Fibroblast of skin of right quadriceps (primary cell): ENCODE measurements around the gene RBM44.
A peak's percentile ranks its signal among the peaks of the same experiment; 100 is the strongest.
"Not testable (repeated sequence)": the region's sequence is repeated elsewhere in the genome, so short reads cannot be mapped to it uniquely, and the experiment has no call there.

Experiments
- DNase-seq: peaks from one replicate; pipeline ENCODE4 v3.0.0-alpha.2; 2013

The RBM44 gene

DNA sequence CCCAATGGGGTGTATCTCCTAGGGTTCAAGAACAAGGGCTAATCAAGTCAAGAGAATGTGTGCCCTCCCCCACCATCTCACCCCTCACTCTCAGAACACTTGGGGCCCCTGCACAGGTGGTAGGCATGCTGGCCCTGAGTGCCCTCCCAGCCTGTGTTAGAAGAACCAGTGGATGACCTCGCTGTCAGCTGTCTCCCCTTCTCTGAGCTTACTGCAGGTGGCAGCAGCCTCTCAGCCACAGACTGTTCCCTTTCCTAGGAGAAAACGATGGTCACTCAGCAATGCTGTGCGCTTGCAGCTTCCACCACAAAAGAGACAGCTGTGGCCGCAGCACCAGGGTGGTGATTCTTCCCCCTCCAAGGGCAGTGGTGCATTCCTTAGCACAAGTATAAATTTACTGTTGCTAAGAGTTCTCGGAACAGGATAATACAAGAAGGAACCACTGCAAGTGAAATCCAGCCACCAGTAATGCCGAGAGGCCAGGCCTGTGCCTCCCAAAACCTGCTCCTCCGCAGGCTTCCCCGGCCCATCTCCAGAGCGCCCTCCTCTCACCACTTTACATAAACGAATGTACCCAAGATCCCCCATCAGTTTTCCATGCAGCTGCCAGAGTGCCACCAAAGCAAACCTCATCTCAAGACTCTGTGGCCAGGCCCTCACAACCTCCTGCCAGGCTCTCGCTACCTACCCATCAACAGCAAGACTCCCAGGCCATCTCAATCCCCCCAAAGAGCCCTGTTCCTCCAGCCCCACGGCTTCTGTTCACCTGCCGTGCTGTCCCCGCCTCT lies 59.9 kb downstream of the RBM44 start:
- peak; percentile 69 for DNase-seq

GRCh38 chr2:237859082-237859433 lies 60.5 kb downstream of the RBM44 start:
- no peak for DNase-seq

DNA sequence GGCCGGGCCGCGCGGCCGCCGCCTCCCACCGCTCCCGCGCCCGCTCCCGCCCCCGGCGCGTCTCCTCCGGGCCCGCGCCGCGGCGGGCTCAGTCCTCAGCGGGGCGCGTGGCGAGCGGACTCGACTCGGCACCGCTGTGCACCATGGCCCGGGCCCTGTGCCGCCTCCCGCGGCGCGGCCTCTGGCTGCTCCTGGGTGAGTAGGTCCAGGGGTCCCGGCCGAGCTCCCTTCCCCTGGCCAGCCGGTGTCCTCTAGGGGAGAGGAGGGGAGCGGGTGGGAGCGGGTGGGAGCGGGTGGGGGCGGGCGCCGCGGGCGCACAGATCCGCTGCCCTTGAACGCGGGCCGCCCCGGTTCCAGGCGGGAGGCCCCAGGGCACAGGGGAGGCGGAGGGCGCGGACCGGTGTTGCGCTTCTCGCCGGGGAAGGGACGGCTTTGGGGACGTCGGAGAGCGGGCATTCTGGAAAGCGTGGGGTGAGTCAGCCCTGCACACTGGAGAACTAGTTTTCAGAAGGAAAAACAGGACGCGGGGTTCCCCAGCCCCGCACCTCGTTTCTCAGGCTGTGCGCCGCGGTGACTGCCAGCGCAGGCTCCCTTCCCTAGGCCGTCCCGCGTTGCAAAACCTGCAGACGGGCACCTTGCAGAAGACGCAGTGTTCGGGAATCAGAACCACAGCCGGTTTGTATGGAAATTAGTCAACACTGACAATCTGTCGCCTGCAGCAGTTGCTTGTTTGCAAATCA lies 61.1 kb downstream of the RBM44 start, which contains the start of gene RAMP1:
Gene RAMP1 (plus strand): TSS at position 91 of the 740 bp plus-strand sequence. CDS start 53 bp downstream, at position 144.
- DNase-seq = no peak

- no peak for DNase-seq
These were observed 61.8 kb downstream of the RBM44 start for GRCh38 chr2:237860273-237860935.

- no peak for DNase-seq
These were observed 63.4 kb downstream of the RBM44 start for GRCh38 chr2:237861875-237862527.

DNA sequence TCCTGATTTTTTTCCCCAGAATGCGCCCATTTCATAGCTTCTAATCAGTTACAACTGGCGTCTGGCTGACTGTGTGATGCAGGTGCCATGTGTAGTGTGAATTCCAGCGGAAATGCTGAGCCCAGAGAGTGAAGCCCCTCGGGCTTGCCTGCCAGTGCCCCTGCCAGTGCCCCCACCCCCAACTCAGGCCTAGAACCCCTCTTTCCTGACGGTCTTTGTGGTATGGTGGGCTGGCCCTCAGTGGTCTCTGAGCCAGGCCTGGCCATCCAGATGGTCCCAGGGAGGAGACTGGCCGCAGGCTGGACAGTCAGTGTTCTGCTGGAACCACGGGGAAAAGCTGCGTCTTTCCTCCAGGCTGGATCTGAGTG lies 63.9 kb downstream of the RBM44 start:
- no peak for DNase-seq

DNA sequence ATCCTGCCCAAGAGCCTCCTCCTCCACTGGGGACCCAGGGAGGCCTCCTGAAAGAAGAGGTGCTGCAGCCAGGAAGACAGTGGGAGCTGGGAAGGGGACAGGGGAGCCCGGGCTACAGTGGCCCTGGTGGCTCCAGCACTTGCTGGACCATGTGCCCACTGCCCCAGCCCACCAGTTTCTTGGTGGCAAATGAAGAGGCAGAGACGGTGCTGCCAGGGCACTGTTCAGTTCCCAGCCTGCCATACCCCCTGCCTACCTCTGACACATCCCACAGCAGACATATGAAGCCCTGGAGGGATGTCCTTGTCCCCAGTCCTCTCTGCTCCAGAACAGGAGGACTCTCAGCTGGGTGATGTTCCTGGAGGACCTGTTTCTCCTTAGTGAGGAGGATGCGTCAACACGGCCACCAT lies 64.5 kb downstream of the RBM44 start:
- DNase-seq = no peak

DNA sequence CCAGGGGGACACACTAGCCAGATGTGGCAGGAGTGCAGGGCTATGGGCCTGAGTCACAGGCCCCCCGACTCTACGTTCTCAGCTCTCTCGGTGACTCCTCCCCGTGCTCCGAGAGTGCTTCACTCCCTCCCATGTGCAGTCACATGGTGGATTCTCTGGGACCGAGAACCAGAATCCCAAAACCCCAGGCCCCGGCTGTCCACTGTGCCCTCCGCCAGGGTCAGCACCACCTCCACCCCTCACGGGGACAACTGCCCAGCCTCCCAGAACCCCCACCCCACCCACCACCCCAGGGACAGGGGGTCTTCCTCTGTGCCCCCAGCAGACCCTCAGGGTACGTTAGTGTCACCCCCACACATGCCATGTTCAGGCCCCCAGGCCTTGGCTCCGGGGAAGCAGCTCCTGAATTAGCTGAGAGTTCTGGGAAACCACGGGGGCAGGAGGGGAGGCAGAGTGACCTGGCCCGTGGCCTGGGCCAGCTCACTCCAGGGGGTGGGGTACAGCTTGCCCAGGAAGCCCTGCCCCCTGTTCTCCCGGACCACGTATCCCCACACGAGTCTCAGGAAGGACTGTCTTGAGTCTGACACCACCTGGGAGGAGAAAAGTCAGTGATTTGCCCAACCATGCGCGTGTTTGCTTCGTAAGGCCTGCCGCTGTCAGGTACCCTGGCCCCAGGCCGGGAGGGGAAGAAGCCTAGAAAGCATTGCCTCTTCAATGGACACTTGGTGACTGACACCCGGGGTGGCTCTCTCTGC lies 65.3 kb downstream of the RBM44 start:
- DNase-seq = no peak

GRCh38 chr2:237864444-237864931 lies 65.9 kb downstream of the RBM44 start:
- DNase-seq = no peak

DNA sequence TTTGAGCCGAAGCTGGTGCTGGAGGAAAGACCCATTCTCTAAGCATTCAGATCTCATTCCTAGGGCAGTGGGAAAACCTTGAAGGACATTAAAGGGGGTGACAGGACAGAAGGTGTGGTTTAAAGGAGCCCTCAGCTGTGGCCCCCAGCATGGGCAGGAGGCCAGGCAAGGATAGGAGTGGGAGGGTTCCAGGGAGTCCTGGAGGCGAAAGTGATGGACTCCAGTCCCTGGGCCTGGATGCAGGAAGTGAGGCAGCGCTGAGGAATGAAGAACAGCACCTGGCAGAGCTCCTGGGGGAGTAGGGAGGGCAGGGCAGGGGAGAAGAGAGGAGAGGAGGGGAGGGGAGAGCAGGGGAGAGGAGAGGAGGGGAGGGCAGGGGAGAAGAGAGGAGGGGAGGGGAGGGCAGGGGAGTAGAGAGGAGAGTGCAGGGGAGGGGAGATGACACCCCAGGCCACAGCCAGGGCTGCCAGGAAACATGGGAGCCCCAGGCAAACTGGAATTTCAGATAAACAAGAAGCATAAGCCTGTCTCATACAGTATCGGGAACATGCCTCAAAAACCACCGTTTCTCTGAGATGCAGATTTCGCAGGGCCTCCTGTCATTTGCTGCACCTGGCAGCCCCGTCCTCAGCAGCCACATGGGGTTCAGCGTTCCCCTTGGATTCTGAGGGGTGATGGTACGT lies 66.5 kb downstream of the RBM44 start:
- DNase-seq = peak; percentile 62

GRCh38 chr2:237865623-237866041 lies 67.1 kb downstream of the RBM44 start:
- DNase-seq = no peak

DNA sequence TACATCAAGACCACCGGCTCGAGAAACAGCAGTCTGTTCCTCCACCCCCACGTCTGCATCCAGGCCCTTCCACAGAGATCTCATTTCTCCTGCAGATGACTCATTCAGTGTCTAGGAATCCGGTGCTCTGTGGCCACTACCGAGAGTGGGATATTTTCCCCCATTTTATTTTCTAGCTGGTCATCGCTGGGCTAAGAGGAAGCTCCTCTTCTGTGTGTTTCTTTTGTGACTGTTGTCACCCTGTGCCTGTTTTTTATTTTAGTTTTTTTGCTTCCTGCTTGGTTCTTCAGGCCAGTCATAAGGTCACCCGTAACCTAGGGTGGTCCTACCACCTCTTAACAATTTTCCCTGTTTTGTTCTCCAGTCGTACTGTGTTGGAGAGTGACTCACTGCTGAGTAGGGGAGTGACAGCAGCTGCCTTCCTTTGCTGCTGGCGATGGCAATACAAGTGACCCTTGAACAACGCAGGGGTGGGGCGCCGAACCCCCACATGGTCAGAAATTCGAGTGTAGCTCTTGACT lies 67.6 kb downstream of the RBM44 start:
- DNase-seq = peak; percentile 54

GRCh38 chr2:237867465-237867864 lies 68.9 kb downstream of the RBM44 start:
- DNase-seq = no peak

GRCh38 chr2:237868074-237868473 lies 69.5 kb downstream of the RBM44 start:
- not testable (repeated sequence) for DNase-seq

DNA sequence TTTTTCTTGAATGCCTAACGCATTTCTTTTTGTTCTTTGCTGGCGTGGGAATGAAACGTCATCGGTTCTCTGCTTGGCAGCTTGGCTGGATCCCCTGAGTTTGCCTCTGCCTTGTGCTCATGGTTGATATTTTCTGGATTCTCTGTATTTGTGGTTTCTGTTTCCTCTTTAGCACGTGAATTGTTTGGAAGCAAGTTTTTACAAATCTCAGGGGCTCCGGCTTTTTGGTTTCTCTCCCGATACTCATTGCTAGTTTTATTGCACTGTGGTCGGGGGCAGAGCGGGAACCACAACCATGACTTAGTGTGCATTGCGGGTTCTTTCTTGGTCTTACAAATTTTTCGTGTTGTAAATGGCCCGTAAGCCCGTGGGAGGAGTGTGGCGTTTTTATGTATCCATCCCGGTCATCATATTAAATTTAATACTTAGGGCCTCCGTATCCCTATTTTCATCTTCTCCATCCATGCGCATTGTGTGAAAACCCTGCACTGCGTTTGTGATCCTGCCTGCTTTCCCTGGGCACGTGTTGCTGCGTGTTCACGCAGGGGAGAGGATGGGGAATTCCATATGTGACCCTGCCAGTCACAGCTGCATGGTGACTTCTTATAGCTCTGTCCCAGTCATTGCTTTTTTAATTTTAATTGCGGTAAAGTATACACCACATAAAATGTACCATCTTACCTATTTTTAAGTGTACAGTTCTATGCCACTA lies 70.2 kb downstream of the RBM44 start:
- DNase-seq = peak; percentile 26

DNA sequence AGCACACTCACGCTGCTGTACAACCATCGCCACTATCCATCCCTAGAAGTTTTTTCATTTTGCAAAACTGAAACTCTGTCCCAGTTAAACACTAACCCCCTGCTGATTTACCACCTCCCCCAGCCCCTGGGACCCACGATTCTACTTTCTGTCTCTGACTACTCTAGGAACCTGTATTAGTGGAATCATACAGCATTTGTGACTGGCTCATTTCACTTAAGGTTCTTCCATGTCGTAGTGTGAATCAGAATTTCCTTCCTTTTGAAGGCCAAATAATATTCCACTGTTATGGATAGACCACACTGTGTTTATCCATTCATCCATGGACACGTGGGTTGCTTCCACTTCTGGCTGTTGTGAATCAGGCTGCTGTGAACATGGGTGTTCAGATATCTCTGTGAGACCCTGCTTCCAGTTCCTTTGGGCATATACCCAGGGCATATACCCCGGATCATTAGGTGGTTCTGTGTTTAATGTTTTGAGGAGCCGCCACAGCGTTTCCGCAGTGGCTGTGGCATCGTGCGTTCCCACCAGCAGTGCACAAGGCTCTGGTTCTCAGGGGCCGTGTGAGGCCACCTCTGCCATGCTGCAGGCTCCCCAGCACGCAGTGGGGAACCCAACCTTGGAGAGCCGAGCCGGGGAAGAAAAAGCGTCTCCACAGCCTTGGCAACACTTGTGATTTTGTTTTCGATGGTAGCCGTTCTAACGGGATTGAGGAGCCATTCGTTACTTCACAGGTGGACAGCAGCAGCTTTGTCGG lies 70.9 kb downstream of the RBM44 start:
- no peak for DNase-seq

GRCh38 chr2:237870126-237870525 lies 71.5 kb downstream of the RBM44 start:
- DNase-seq = no peak

- no peak for DNase-seq
These were observed 72.4 kb downstream of the RBM44 start for GRCh38 chr2:237870754-237871651.
